GM19193 (cell line): ENCODE data around the gene HHIP.

Source experiments
- POLR2A ChIP-seq: IDR thresholded peaks from 4 replicates; pipeline ENCODE4 v1.6.1; 2011; ENCODE audit not compliant: insufficient read depth, insufficient read length; ENCODE audit errors: extremely low read depth

Gene HHIP

GRCh38 chr4:144686921-144687320 is 41.0 kb downstream of the HHIP start:
- no peak for TF ChIP-seq POLR2A

DNA sequence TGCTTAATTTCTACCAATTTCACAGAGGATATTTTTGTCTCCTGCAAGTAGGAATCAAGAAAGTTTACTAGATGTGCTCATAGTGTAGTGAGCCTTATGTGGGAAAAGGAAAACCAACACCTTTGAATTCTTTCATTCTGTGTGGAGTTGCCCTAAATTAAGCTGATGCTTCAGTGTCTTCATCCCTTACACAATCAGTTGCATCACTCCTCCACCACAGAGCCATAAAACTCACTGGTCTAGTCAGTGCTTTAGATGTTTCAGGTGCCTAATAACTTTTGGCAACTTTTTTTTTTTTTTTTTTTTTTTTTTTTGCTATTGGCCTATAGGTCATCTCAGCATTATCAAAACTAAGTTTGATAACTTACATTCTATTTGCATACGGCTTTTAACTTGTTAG is 41.5 kb downstream of the HHIP start:
- no peak for TF ChIP-seq POLR2A

DNA sequence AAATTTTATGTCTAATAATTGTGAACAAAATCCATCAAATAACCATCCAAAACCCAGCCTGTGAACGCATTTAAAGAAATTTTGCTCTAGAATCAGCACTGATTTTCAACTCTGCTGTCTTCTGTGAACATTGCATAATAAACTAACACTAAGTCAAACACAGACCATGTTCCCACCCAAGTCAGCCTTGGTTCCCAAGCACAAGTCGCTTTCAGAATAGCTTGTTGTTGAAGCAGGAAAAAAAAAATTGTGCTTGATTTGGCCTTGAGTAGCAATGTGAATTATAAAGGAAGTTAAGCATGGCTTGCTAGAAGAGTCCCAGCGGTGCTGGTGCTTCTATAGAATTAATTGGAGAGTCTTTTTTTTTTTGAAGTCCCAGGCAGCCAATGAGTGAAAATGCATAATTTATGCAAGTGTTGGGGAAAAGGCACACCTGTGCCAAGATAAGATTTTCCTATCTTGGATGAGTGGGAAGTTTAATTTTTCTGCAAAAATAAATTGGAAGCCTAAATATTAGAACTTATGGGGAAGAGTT is 42.1 kb downstream of the HHIP start:
- TF ChIP-seq POLR2A, result no peak

GRCh38 chr4:144689125-144689524 is 43.2 kb downstream of the HHIP start:
- TF ChIP-seq POLR2A, result no peak

DNA sequence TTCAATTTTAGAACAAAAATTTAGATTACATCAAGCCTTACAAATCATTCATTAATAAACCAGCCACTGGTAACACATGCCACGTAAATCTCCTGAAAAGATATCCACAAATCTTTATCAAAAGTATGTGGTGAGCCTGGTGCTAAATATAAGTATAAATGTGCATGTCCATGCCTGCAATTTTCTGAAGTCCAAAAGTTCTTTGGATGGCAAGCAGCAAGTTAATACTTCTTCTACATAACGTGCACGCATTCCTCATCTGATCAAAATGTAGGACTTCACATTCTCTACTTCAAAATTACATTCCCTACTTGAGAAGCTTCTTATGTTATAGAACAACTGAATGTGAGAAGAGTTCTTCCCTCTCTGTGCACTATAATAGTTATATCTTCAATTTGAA is 49.8 kb downstream of the HHIP start:
- no peak for TF ChIP-seq POLR2A

- TF ChIP-seq POLR2A, result no peak
Observed at GRCh38 chr4:144696376-144696775, 50.4 kb downstream of the HHIP start.

- no peak for TF ChIP-seq POLR2A
Observed at GRCh38 chr4:144699565-144699964, 53.6 kb downstream of the HHIP start.

DNA sequence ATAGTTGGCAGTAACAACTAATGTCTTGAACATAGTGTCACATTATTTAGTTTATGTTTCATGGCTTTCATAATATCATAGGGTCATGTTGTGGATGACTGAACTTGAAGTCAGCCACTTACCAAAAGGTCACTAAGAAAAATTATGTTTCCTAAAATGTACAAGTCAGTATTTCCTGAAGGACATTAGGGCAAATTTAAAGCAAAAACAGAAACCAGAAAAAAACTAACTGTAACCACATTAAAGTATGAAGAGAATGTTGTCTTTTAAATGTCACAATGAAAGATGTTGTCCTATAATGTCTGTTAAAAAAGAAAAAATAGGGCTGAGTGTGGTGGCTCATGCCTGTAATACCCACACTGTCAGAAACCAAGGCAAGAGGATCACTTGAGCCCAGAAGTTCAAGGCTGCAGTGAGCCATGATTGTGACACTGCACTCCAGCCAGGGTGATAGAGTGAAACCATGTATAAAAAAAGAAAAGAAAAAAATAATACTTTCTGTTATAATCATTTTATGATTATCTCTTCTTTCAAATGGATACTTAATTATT is 55.8 kb downstream of the HHIP start:
- TF ChIP-seq POLR2A, result no peak

DNA sequence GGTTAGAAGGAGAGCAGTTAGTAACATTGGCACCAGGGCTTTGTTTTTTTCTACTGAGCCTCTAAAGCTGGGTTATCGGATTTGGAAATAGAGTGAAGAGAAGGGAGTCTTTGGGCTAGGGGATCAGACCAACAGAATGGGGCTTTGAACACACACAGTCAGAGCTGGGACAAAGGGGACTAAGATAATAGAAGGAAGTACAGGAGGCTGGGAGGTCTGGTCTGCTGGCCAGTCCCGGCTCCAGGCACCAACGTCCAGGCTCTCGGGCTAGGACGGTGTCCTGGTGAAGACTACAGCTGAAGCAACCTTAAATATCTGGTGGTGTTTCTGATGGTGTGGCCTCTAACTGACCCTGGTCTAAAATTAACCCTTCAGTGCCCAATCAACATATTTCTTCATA is 57.5 kb downstream of the HHIP start:
- no peak for TF ChIP-seq POLR2A

- TF ChIP-seq POLR2A, result no peak
Observed at GRCh38 chr4:144705601-144706590, 59.9 kb downstream of the HHIP start.

- no peak for TF ChIP-seq POLR2A
Observed at GRCh38 chr4:144709159-144709558, 63.2 kb downstream of the HHIP start.

GRCh38 chr4:144709793-144710525 is 64.0 kb downstream of the HHIP start:
- no peak for TF ChIP-seq POLR2A

DNA sequence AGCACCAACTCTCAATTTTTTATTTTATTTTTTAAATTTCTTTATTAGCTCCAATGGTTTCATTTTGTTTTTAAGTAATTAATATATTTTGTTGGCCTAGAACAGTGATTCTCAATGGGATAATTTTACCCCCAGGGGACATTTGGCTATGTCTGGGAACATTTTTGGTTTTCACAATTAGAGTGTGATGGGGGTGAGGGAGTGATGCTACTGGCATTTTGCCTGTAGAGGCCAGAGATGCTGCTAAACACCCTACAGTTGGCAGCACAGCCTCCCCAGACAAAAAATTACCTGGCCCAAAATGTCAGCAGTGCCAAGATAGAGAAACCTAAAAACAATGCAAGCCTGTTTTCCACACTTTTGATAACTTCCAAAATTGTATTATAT is 64.6 kb downstream of the HHIP start:
- no peak for TF ChIP-seq POLR2A

DNA sequence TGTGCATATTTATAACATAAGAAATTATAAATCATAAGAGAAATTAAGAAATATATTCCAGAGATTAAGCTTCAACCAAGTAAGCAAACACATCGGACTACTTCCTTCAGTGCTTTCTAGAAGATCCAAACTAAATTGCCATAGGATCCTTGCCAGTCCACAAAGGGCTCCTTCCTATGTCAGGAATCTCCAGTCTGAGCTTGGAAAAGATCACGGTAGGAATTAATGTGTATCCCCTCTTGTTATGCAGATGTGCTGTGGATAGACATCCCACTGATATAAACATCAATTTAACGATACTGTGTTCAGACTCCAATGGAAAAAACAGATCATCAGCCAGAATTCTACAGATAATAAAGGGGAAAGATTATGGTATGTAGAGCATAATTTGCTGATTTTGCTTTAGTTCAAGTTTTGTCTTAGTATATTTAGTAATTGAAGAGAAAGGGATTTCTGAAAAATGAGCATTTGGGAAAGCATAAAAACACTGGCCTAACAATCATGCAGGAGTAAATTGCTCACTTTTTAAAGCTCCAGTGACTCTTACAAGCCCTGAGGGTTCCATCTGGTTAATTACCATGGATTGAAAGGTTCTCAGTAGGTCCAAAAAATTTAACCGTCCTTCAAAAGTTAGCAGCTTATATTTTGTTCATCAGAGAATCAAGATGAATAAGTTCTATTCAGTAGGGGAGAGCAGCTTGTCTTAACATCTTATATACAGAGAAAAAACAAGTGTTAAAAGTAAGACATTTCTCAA is 65.9 kb downstream of the HHIP start:
- no peak for TF ChIP-seq POLR2A
